Measurements from ENCODE around the gene SETD1A.
"Not testable (repeated sequence)": the region's sequence is repeated elsewhere in the genome, so short reads cannot be mapped to it uniquely, and the experiment has no call there.

The SETD1A gene

DNA sequence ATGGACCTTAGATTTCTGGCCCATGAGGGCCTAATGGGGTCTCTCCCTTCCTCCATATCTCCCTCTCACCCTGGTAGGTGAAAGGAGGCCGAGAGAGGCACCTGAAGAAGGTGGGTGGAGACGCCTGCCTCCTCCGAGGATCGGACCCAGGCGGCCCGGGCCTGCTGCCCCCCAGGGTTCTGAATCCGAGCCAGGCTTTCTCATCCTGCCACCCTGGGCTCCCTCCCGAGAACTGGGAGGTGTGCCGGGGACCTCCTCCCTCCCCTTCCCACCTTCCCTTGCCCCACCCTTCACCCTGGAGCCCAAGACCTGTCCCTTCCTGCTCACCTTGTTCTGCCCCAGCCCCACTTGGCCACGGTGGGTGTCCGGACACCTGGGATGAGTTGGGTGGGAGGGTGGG is 29.2 kb upstream of the SETD1A start:
- DNase-seq: no peak

- DNase-seq: no peak
These were observed 28.4 kb upstream of the SETD1A start for GRCh38 chr16:30929167-30929566.

- no peak for DNase-seq
These were observed 27.4 kb upstream of the SETD1A start for GRCh38 chr16:30930160-30930571.

- peak in 1 of 56 donors; percentile 17 for DNase-seq
These were observed 26.4 kb upstream of the SETD1A start for GRCh38 chr16:30931068-30931650.

GRCh38 chr16:30934827-30935557 is 22.6 kb upstream of the SETD1A start:
- DNase-seq: peak in 14 of 56 donors; percentile 4 to 47 (median 21)

DNA sequence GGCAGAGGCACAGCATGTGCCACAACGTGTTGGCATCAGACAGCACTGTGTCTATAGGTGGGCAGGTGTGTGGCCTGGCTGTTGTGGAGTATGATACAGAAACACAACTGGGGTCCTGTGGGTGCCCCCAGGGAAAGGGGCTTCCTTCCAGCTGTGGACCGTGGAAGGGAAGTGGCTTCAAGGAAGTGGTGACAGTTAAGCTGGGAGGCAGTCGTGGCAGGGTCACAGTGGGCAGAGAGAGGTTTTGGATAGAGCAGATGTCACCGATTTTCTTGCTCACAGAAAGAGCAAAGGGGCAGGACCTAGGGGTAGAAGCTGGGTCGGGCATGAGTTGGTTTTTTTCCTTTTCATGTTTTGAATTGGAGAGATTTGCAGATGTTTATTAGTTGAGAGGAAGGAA is 19.9 kb upstream of the SETD1A start:
- no peak for DNase-seq

DNA sequence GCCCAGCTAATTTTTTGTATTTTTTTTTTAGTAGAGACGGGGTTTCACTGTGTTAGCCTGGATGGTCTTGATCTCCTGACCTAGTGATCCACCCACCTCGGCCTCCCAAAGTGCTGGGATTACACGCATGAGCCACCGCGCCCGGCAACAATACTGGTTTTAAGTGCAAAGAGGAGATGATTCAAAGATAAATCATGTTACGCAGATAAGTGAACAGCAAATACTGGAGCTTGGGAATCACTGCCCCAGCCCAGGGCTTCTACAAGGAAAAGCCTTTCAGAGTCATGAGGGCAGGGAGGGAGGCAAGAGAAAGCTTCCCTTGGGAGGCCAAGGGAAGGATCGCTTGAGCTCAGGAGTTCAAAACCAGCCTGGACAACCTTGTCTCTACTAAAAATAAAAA is 18.0 kb upstream of the SETD1A start:
- DNase-seq: not testable (repeated sequence)

GRCh38 chr16:30941600-30942425 is 15.7 kb upstream of the SETD1A start:
- peak in 31 of 56 donors; percentile 4 to 59 (median 31) for DNase-seq

GRCh38 chr16:30942426-30942806 is 15.1 kb upstream of the SETD1A start:
- DNase-seq: no peak

DNA sequence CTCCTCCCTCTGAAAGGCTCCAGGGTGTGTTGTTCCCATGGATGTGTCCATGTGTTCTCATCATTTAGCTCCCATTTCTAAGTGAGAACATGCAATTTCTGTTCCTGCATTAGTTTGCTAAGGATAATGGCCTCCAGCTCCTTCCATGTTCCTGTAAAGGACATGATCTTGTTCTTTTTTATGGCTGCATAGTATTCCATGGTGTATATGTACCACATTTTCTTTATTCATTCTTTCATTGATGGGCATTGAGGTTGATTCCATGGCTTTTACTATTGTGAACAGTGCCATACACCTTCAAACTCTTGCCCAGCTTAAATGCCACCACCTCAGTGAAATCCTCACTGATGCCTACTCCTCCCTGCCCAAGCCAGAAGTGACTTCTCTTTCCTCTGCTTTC is 13.2 kb upstream of the SETD1A start:
- DNase-seq: no peak

DNA sequence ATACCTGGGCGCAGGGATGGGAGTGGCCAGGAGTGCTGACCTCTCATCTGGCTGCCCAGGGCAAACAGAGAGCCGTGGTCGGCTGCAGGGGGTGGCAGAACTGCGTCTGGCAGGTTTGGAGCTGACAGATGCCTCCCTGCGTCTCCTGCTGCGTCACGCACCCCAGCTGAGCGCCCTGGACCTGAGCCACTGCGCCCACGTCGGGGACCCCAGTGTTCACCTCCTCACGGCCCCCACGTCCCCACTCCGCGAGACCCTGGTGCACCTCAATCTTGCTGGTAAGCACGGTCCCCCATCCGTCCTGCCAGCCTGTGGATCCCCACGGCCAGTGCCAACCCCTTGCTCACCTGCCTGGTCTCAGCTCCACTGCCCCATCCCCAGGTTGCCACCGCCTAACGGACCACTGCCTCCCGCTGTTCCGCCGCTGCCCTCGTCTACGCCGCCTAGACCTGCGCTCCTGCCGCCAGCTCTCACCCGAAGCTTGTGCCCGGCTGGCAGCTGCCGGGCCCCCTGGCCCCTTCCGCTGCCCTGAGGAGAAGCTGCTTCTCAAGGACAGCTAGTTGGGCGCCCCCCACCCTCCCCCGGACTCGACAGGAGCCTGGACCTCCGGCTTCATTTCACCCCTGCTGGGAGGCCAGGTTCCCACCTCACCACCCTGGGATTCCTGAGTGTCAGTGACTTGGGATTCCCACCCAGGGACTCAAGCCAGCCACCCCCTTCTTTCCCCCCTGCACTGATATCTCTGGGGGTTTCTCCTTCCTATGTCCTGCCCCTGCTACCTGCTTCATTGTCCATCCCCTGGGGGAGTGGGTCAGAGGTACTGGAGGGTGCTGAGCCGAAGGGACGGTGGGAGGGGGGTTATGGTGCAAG is 10.6 kb upstream of the SETD1A start:
- no peak for DNase-seq

DNA sequence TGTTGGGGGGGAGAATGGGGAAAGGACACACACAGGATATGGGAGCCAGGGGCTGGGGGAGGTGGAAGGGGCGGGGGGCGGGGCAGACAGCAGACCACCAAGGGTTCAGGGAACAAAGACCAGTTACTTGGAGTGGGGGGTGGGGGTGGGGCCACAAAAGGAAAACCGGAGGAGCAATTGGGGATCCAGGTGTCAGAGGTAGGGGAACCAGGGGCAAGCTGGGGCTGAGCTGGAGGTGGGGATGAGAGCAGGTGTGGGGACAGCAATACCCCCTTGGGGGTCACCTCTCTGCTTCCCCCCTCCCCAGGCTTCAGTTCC is 10.1 kb upstream of the SETD1A start:
- DNase-seq: no peak

DNA sequence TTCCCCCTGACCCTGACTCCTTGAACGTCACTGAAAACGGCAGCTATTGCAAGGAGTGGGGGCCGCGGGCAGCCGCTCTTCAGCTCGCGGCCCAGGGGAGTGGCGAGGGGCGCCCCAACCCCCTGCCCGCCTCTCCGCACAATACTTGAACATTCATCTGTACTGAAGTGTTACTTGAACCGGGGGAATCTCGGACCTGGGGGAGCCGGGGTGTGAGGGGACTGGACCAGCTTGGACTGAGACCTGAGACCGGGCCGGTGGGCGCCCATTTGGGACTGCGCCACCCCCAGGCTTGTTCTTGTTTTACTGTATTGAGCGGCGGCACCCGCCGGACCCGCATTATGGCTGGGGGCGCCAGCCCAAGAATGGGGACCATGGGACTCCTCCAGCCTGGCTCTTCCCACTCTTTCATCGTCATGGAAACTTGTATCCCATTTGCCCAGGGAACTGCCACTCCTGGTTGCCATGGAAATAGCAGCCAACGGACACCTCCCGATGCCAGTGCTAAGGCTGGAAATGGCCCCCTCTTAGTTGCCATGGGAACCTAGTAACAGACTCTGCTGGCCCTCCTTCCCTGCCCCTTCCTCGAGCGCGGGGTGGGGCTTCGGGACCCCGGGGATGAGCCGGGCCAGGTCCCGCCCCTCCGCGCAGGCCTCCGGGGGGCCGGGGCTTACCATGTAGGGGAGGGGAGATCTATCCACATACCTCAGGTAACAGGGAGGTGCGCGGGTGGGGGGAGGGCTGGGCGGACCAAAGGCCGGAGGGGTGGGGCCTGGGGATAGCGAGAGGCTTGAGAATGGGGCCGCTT is 9.5 kb upstream of the SETD1A start:
- DNase-seq: peak in 55 of 56 donors; percentile 51 to 98 (median 88)

DNA sequence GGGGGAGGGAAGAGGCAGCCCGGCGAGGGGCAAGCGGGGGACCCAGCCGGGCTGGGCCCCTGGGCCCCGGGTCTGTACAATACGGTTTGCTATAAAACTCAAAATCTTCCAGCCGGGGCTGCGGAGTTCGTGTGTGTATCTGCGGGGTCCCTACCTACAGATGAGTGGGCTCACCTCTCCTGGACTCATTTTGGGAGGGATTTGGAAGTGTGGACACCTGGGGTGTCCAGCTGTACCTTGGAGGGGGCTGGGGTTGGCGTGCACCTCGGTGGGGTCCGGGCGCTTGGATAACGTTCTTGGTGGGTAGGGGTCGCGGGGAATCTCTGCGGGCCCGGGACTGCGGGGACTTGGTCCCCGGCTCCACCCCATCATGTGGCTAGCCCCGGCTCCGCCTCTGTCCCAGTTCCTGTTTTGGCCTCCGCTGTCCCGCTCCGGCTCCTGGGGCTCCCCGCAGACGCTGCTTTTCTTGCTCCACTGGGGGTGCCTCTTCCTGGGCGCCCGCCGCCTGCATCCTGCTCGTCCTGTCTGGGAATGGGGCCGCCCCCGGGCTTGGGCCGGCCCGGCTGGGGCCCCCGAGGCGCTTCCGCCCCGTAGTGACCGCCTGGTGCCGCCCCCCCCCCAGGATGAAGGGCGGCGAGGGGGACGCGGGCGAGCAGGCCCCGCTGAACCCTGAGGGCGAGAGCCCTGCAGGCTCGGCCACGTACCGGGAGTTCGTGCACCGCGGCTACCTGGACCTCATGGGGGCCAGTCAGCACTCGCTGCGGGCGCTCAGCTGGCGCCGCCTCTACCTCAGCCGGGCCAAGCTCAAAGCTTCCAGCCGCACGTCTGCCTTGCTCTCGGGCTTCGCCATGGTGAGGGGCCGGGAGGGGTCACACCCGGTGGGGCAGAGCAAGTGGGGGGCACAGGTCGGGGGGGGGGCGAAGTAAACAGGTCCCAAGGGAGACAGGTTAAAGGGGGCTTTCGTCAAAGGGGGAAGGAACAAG is 8.6 kb upstream of the SETD1A start, which contains the start of gene ORAI3:
Gene ORAI3, plus strand, starts transcription at position 402 of the 983 bp plus-strand sequence. Its CDS starts 222 bp downstream, at position 624.
- DNase-seq: peak in 47 of 56 donors; percentile 17 to 80 (median 57)

- peak in 14 of 56 donors; percentile 4 to 39 (median 18) for DNase-seq
These were observed 7.7 kb upstream of the SETD1A start for GRCh38 chr16:30949650-30950515.

- no peak for DNase-seq
These were observed 7.0 kb upstream of the SETD1A start for GRCh38 chr16:30950516-30951065.

DNA sequence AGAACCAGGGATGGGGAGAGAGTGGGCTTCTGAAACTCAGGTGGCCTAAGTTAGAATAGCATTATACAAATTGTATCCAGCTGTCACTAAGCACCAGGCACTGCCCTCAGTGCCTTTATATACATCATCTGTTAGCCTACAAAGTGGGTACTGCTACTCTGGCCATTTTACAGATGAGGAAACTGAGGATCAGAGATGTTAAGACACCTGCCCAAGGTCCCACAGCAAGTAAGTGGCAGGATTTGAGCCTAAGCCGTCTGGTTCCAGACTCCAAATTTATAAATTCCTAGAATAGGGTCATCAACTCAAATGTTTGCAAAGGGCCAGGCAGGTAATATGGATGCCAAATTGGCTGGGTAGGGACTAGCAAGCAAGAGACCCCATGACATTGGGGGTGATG is 6.4 kb upstream of the SETD1A start:
- DNase-seq: no peak

- DNase-seq: no peak
These were observed 5.8 kb upstream of the SETD1A start for GRCh38 chr16:30951750-30952149.
